OCI-LY1 (cell line): ENCODE measurements around the gene NDRG2.

Experiments
- H2AFZ ChIP-seq: fragments of 200-600 bp; sonication (generic), shearing (Covaris generic); 2 replicates; pipeline ENCODE4 v1.6.0; 2014; ENCODE audit warnings: antibody characterized with exemption, mild to moderate bottlenecking, low read length
- H3F3A ChIP-seq: fragments of 200-600 bp; sonication (generic), shearing (Covaris generic); 2 replicates; pipeline ENCODE4 v1.6.0; 2014; ENCODE audit warnings: mild to moderate bottlenecking, antibody characterized with exemption, low read length, moderate library complexity; ENCODE audit not compliant: insufficient read depth
- H3K27ac ChIP-seq: fragments of 200-600 bp; sonication (generic); 2 replicates; pipeline ENCODE4 v1.5.1; 2014; ENCODE audit warnings: low read length, mixed run types, mild to moderate bottlenecking, low read depth; ENCODE audit not compliant: poor library complexity, severe bottlenecking
- H3K27me3 ChIP-seq: fragments of 200-600 bp; sonication (generic); 2 replicates; pipeline ENCODE4 v1.6.0; 2014; ENCODE audit warnings: antibody characterized with exemption, mild to moderate bottlenecking, low read length, moderate library complexity; ENCODE audit not compliant: insufficient read depth
- H3K36me3 ChIP-seq: fragments of 200-600 bp; sonication (generic); 2 replicates; pipeline ENCODE4 v1.6.1; 2014; ENCODE audit warnings: mild to moderate bottlenecking, antibody characterized with exemption, low read length, moderate library complexity, mixed read lengths; ENCODE audit not compliant: insufficient read depth
- H3K4me1 ChIP-seq: fragments of 200-600 bp; sonication (generic); 2 replicates; pipeline ENCODE4 v1.5.1; 2014; ENCODE audit warnings: mild to moderate bottlenecking, low read length, moderate library complexity; ENCODE audit not compliant: insufficient read depth, severe bottlenecking
- H3K4me2 ChIP-seq: fragments of 200-600 bp; sonication (generic), shearing (Covaris generic); 2 replicates; pipeline ENCODE4 v1.6.1; 2014; ENCODE audit warnings: low read length
- H3K4me3 ChIP-seq: fragments of 200-600 bp; sonication (generic); 2 replicates; pipeline ENCODE4 v1.5.1; 2014; ENCODE audit warnings: low read length, low read depth, mild to moderate bottlenecking, mixed read lengths; ENCODE audit not compliant: poor library complexity, severe bottlenecking
- H3K79me2 ChIP-seq: fragments of 200-600 bp; shearing (Covaris generic); 2 replicates; pipeline ENCODE4 v1.6.1; 2016; ENCODE audit warnings: mixed run types, low read length, mixed read lengths; ENCODE audit not compliant: insufficient read depth
- H3K9ac ChIP-seq: fragments of 200-600 bp; sonication (generic), shearing (Covaris generic); 2 replicates; pipeline ENCODE4 v1.6.1; 2014; ENCODE audit warnings: mild to moderate bottlenecking, low read length, mixed read lengths
- H3K9me2 ChIP-seq: fragments of 200-600 bp; sonication (generic), shearing (Covaris generic); 2 replicates; pipeline ENCODE4 v1.6.1; 2014; ENCODE audit warnings: low read depth, mild to moderate bottlenecking, low read length, mixed read lengths
- H3K9me3 ChIP-seq: fragments of 200-600 bp; shearing (Covaris generic); 2 replicates; pipeline ENCODE4 v1.6.1; 2014; ENCODE audit warnings: low read length, mixed read lengths
- H4K20me1 ChIP-seq: fragments of 200-600 bp; sonication (generic), shearing (Covaris generic); 2 replicates; pipeline ENCODE4 v1.6.0; 2016; ENCODE audit warnings: mild to moderate bottlenecking, low read length; ENCODE audit not compliant: insufficient read depth
- EZH2 ChIP-seq: fragments of 200-600 bp; sonication (generic), shearing (Covaris generic); IDR thresholded peaks from 2 replicates; pipeline ENCODE4 v1.8.0; 2017; ENCODE audit warnings: borderline replicate concordance, mixed run types, mild to moderate bottlenecking, antibody characterized with exemption, low read length, moderate library complexity, mixed read lengths
- TF ChIP-seq, protein P1 (sequence below): fragments of 200-600 bp; sonication (generic), shearing (Covaris generic); IDR thresholded peaks from 2 replicates; pipeline ENCODE4 v1.5.1; 2017; ENCODE audit warnings: mild to moderate bottlenecking, antibody characterized with exemption, low read length, moderate library complexity, mixed read lengths

The NDRG2 gene

DNA sequence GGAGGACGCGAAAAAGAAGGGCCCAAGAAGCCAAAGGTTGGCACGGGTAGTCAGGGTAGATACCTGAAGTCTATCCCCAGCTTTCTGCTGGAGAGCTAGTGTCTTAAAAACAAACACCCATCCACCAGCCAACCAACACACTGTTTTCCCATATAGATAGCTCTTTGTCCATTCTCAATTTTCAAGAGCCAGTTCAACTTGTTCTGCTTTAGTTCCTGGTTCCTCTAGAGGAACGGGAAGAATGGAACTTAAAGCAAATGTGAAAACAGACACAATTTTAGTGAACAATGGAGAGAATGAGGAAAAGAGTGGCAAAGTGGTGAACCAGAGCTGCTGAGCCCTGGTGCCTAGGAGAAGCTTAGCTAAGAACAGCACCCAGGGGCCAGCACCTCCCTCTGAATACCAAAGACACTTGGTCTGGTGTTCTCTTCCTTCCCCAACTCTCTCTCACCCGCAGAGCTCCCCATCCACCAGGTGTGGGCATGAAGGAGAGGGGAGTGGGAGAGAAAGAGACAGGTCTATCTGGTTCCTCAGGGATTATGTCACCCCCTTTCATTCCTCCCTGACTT lies 3.8 kb downstream of the NDRG2 start:
- peaks cover 5% of the 10 kb centered on the region for H3K27me3 ChIP-seq
- H3K27ac ChIP-seq: no peak overlapping the region
- no peaks in the 10 kb centered on the region for H3F3A ChIP-seq
- H3K36me3 ChIP-seq: no peaks in the 10 kb centered on the region
- no peak overlapping the region for H3K9ac ChIP-seq
- H4K20me1 ChIP-seq: no peaks in the 10 kb centered on the region
- H3K9me3 ChIP-seq: no peaks in the 10 kb centered on the region
- H2AFZ ChIP-seq: no peak overlapping the region
- TF ChIP-seq EZH2: no peak
- TF ChIP-seq, protein P1, sequence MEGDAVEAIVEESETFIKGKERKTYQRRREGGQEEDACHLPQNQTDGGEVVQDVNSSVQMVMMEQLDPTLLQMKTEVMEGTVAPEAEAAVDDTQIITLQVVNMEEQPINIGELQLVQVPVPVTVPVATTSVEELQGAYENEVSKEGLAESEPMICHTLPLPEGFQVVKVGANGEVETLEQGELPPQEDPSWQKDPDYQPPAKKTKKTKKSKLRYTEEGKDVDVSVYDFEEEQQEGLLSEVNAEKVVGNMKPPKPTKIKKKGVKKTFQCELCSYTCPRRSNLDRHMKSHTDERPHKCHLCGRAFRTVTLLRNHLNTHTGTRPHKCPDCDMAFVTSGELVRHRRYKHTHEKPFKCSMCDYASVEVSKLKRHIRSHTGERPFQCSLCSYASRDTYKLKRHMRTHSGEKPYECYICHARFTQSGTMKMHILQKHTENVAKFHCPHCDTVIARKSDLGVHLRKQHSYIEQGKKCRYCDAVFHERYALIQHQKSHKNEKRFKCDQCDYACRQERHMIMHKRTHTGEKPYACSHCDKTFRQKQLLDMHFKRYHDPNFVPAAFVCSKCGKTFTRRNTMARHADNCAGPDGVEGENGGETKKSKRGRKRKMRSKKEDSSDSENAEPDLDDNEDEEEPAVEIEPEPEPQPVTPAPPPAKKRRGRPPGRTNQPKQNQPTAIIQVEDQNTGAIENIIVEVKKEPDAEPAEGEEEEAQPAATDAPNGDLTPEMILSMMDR: no peak
- H3K4me1 ChIP-seq: peaks cover 2% of the 10 kb centered on the region
- no peak overlapping the region for H3K4me2 ChIP-seq
- H3K9me2 ChIP-seq: no peaks in the 10 kb centered on the region
- no peak overlapping the region for H3K4me3 ChIP-seq
- no peaks in the 10 kb centered on the region for H3K79me2 ChIP-seq

DNA sequence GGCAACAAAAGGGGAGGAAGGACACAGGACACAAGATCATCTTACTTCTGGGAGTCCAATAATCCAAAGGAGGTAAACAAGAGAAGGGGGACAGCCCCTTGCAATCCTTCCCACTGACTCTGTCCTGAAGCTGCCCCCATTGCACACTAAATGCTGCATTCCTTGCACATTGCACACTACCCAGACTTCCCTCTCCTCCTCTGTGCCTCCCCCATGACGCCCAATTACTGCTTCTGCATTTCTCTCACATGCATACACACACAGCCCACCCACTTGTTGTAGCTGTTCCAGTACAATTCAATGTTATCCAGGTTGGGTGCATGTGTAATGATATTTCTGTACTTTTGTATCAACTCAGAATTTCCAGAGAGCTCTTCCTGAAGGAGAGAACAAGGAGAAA lies 5.5 kb downstream of the NDRG2 start:
- Histone ChIP-seq H4K20me1 (no peaks in the 10 kb centered on the region), H3K9me2 (no peaks in the 10 kb centered on the region), H3K9ac (no peak overlapping the region), H3K4me1 (no peaks in the 10 kb centered on the region), H3K4me3 (no peak overlapping the region), H3K27me3 (peaks cover 5% of the 10 kb centered on the region), H2AFZ (no peak overlapping the region), H3K4me2 (no peak overlapping the region), H3K9me3 (no peaks in the 10 kb centered on the region), H3K36me3 (no peaks in the 10 kb centered on the region), H3K27ac (no peak overlapping the region), H3F3A (no peaks in the 10 kb centered on the region), H3K79me2 (no peaks in the 10 kb centered on the region)
- TF ChIP-seq, protein P1: no peak
- TF ChIP-seq EZH2: no peak

DNA sequence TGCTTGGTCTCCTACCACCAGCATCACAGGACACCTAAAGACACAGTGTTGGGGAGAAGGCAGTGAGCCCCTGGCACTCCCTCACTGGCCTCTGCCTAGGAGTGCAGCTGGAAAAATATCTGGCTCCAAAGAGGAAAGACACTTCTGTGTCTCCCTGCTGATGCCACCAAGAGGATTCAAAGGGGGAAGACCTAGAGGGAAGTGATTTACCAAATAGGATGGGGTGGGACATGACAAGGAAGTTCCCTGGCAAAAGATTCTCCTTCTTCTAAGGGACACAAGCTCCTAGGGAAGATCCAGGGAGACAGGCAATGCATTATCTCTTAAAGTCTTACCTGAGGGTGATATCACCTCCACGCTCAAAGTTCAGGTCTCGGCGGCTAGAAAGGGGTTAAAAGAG lies 6.1 kb downstream of the NDRG2 start:
- Histone ChIP-seq H3K27ac (no peak overlapping the region), H2AFZ (no peak overlapping the region), H3K4me3 (no peak overlapping the region), H3K79me2 (no peaks in the 10 kb centered on the region), H3K36me3 (no peaks in the 10 kb centered on the region), H3F3A (no peaks in the 10 kb centered on the region), H3K9me2 (no peaks in the 10 kb centered on the region), H3K27me3 (peaks cover 5% of the 10 kb centered on the region; the same call in 1 of the 2 replicates), H3K9me3 (no peaks in the 10 kb centered on the region), H4K20me1 (no peaks in the 10 kb centered on the region), H3K9ac (no peak overlapping the region), H3K4me2 (no peak overlapping the region), H3K4me1 (no peaks in the 10 kb centered on the region)
- TF ChIP-seq, protein P1: no peak
- TF ChIP-seq EZH2: no peak
